ENCODE measurements around the gene FRMD7. TPM values are rescaled to one million over a fixed set of nuclear protein-coding genes. Genes with fewer than 3 reads are reported as not detected.
"Not testable (repeated sequence)": the region's sequence is repeated elsewhere in the genome, so short reads cannot be mapped to it uniquely, and the experiment has no call there.

The FRMD7 gene, protein sequence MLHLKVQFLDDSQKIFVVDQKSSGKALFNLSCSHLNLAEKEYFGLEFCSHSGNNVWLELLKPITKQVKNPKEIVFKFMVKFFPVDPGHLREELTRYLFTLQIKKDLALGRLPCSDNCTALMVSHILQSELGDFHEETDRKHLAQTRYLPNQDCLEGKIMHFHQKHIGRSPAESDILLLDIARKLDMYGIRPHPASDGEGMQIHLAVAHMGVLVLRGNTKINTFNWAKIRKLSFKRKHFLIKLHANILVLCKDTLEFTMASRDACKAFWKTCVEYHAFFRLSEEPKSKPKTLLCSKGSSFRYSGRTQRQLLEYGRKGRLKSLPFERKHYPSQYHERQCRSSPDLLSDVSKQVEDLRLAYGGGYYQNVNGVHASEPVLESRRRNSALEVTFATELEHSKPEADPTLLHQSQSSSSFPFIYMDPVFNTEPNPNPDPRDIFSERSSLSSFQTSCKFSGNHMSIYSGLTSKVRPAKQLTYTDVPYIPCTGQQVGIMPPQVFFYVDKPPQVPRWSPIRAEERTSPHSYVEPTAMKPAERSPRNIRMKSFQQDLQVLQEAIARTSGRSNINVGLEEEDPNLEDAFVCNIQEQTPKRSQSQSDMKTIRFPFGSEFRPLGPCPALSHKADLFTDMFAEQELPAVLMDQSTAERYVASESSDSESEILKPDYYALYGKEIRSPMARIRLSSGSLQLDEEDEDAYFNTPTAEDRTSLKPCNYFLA
- total RNA-seq = not detected in 2 replicates

DNA sequence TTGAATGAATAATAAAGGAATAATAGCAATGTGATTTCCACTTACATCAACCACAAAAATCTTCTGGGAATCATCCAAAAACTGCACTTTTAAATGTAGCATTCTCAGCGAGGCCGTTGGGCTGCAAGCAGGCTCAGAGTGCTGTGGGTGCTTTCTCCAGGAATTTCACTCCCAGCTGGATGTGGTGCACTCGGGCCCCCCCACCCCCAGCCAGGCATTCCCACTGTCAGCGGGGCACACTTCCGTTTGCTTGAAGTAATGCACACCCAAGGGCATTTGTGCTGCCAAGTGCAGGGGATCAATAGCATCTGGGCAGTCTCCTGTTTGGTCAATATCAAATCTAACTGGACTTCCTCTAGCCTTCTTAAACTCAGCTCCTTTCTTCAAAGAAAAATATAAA lies at the start of gene FRMD7:
Gene FRMD7, minus strand, starts transcription at position 278 of the 400 bp plus-strand sequence. Its CDS starts 176 bp downstream, at position 102.
- DNase-seq (ENCODE audit: extremely low read depth, low read depth, low spot score) = no peak

DNA sequence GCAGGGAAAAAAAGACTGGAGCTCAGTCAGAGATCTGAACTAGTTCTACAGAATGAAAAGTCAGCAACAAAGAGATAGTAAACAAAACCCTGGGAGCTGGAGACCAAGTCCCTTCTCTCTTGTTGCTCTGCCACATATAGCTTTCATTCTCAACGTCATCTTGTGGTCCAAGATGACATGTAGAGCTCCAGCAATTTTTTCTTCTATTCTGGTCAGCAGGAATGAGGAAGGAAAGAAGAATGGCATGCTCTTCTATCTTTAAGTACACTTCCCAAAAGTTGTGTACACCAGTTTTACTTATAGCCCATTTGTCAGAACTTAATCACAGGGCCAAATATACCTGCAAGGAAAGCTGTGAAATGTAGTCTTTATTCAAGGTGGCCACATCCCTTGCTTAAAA lies 45.8 kb upstream of the FRMD7 start:
- DNase-seq (ENCODE audit: extremely low read depth, low read depth, low spot score) = no peak

DNA sequence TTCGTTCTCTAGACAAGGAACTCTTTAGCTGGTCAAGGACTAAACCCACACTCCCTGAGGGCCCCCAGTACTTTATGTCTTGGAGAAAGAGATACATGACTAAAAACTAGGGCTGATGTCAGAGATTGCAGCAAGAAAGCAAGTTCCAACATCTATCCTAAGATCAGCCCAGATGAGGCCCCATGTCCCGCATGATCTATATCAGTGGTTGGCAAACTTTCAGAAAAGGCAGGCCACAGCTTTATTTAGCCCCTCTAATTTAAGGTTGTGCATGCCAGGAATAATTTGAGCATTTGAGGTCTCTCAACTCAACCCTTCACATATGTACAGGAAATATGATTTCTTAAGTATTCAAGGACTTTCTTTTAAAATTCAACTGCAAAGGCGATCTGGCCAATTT lies 44.1 kb upstream of the FRMD7 start:
- no peak for DNase-seq (ENCODE audit: extremely low read depth, low read depth, low spot score)

DNA sequence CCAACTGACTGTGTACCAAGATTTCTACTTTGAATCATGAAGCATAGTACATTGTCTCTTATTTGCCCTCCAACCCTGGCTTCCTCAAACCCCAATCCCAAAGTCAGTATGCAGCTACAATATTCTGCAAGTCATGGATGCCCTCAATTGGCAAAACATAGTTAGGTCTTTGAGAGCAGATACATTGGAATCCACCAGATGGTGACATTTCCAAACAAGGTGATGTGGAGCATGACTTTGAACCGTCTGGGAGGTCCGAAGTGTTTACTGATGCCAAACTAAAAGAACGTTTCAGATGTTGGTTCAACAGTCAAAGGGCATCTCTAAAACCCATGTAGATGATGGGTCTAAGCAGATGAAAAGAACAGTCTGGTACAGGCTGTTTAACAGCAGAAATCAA lies 43.7 kb upstream of the FRMD7 start:
- no peak for DNase-seq (ENCODE audit: extremely low read depth, low read depth, low spot score)

DNA sequence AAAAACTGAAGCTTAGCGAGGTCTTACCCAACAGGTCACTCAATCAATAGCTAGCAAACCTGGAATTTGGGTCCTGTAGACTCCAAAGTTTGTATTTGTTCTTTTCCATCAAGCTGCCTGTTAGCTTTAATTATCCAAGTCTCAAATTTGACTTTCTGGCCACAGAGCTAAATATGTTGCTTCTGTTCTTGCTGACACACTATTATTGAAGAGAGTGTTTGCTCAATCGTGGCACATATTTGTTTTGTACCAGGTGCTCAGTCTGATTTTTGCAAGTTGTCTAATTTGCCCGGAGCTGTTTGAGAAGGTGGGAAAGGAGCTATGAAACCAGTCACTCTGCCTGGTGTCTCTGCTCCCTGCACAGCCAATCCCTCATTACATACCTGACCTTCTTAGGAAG lies 41.7 kb upstream of the FRMD7 start:
- DNase-seq (ENCODE audit: extremely low read depth, low read depth, low spot score) = no peak

DNA sequence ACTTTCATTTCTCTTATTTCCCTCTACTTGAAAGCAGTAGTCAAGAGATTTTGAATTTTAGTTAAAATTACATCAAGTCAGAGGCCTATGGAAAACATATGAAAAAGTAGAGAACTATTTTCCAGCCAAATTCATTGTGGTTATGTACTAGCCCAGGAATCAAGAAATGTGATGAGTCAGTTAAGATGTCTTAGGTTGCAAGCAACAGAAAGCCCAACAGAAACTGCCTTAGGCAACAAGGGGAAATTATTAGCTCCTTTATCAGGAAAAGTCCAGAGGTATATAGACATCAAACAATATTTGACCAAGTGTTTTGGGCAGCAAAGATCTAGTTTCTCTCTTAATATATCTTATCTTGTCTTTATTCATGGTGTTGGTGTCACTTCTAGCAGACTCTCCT lies 37.8 kb upstream of the FRMD7 start:
- no peak for DNase-seq (ENCODE audit: extremely low read depth, low read depth, low spot score)

DNA sequence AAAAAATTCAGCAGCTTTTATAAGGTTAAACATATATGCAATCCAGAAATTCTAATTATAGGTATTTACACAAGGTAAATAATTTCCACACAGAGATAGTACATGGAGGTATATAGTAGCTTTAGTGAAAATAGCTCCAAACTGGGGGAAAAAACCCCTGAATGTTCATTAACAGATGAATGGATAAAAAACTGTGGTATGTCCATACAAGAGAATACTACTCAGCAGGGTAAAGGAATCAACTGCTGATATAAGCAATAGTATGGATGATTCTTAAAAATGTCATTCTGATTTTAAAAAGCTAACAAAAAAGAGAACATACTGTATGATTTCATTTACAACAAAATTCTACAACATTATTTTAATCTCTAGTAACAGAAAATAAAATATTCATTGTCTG lies 37.2 kb upstream of the FRMD7 start:
- no peak for DNase-seq (ENCODE audit: extremely low read depth, low read depth, low spot score)

DNA sequence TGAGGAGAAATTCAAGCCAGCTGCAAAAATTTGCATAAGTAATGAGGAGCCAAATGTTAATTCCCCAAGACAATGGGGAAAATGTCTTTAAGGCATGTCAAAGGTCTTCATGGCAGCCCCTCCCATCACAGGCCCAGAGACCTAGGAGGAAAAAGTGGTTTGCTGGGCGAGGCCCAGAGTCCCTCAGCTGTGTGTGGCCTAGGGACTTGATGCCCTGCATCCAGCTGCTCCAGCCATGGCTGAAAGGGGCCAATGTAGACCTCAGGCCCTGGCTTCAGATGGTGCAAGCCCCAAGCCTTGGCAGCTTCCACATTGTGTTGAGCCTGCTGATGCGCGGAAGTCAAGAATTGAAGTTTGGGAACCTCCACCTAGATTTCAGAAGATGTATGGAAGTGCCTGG lies 35.3 kb upstream of the FRMD7 start:
- DNase-seq (ENCODE audit: extremely low read depth, low read depth, low spot score) = not testable (repeated sequence)

DNA sequence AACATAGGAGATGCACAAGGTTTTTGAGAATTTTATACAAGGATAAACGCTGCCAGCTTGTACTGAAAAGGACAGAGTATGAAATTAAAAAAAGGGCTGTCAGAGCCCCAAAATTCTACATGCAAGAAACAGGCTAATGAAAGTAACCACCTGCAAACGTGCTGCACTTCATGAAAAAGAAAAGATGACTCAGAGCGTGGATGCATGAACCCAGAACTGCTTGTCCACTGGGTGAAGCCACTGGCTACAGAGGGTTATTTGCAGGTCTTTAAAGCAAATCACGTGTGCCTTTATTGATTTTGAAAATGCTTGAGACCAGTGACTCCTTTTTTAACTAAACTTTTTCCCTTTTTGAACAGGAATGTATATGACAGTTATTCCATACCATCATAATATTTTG lies 25.3 kb upstream of the FRMD7 start:
- DNase-seq (ENCODE audit: extremely low read depth, low read depth, low spot score) = no peak

DNA sequence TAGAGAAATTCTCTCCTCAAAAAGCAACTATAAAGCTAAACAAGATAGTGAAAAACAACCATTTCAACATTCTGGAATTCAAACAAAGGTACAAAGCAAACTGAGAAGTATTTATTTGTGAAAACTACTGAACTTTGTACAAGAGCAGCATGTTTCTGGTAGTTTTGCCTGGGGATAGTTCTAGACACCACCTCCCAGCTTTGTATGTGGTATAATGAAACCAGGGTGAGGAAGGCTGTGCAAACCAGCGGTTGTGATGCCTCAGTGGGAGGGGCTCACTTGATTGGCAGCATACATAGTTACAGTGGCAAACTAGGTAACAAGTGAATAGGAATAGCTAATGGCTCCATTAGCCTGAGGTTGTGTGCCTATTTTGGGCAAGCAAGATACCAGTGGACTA lies 18.6 kb upstream of the FRMD7 start:
- DNase-seq (ENCODE audit: extremely low read depth, low read depth, low spot score) = no peak

DNA sequence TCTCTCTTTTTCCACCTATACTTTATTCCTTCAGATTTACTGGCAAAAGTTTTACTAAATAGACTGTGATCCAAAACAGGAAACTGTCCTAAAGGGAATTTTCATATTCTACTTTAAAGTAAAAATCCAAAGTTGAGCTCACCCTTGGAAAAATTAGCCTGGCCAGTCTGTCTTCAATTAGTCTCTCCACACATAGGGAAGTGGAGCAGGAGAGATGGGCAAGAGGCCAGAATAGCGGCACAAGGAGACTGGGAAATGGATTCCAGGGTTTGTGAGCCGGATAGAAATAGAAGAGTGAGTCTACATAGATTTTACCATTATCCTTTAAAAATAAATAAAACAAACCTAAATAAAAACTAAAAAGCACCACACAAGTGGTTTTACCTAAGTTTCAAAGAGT lies 16.2 kb upstream of the FRMD7 start:
- no peak for DNase-seq (ENCODE audit: extremely low read depth, low read depth, low spot score)

DNA sequence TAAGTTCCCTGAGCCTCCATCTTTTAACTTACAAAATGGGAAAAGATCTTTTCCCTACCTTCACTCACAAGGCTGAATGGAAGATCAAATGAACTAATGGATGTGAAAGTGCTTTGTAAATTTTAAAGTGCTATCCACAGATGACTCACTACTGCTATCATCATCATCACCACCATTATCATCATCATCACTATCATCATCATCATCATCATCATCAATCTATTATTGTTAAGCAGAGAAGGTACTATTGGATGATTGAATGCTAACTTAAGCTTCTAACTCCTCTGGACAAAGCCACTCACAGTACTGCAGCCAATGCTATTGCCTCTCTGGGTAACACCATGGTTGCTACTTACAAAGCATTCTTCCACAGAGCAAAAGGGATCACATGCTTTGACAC lies 1.9 kb downstream of the FRMD7 start:
- no peak for DNase-seq (ENCODE audit: extremely low read depth, low read depth, low spot score)

DNA sequence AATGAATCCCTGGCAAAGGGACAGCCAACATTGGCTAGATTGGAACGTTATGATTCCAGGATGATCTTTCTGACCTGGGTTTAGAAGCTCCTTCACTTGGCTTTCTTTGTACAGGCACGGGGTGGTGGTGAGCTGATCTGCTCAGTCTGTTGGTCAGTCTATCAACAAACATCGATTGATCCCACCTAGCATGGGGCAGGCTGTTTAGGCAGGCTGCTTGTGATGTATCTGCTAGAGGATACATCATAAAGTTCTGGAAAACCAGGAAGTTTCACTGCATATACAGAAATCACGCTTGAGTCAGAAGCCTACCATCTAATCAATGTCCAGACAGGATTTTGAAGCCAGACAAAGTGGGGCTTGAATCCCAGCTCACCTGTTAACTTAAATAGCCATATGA lies 6.9 kb downstream of the FRMD7 start:
- no peak for DNase-seq (ENCODE audit: extremely low read depth, low read depth, low spot score)

DNA sequence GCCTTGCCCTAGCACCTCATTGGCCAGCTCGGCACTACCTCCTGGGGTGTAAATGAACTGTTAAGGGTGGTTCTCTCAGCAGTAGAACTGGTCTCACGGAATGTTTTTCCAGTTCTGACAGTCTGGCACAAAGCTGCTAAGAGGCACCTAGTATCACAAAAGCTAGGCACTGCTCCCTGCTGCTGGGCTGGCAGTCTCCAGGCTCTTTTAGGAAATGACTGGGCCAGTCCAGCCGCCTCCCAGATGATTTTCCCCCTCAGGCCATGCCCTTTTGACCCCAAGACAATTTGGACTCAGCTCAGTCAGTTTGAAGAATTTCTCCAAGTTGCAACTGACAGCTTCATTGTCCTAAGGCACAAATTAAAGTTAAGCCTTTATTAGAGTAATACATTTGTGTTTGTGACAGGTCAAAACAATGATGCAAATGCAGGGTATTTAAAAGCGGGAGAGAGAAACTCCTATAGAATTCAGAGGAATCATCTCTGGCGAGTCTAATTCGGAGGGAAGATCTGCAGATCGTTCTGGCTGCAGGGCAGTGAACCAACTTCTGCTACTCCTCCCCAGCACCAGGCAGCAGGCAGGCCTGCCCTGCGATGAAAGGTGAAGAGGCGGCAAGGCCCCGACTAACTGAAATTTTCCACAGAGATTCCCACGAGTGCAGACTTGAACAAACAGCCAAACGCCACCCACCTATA lies 7.9 kb downstream of the FRMD7 start:
- DNase-seq (ENCODE audit: extremely low read depth, low read depth, low spot score) = no peak

DNA sequence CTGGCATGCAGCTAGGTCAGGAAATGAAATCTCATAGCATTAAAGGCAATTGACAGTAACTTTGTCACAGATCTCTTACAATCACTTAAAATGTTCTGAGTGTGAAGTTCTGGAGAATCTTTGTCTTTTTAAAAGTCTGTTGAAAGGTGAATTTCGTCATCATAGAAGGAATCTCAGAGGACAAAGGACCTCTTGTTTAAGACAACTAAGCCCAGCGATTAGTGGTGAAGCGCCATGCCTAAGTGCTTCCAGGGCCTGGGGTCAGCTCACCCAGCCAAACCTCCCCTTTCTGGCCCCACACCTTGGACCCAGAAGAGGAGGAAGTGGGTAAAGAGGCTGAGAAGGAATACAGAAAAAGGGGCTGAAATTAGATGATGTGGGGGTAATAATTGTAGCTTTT lies 8.5 kb downstream of the FRMD7 start:
- no peak for DNase-seq (ENCODE audit: extremely low read depth, low read depth, low spot score)

DNA sequence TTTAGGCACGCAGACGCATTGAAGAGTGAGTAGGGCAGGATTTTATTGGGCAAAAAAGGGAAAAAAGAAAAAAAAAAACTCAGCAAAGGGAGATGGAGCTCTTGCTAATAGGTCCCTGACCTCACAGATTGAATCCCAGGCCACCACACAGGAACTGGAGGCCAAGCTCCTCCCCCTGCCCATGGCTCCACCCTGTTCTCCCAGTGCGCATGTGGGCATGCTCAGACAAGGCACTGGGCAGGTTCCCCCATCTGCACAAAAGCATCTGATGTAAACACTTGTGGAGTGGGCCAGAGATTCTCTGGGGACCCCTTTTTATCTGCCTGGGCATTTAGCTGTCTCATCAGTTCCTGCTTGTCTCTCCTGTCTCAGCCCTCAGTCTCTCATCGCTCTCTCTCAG lies 9.5 kb downstream of the FRMD7 start:
- DNase-seq (ENCODE audit: extremely low read depth, low read depth, low spot score) = no peak

DNA sequence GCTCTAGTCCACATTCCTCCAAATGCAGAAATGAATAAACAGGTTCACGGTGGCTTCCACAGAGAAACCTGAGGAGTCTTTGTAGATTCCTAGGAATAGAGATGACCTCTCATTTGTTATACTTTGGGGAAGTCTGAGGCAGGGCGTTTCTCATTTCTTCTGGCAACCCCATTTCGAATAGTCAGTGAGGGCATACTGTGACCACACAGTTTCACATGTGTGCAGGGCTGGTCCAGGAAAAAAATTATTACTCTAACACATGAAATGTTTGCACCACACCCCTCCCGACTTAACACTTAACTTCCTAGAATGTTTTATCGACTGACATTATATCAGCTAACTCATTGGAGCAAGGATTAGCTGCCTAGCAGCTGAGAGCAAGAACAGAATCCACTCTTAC lies 12.0 kb downstream of the FRMD7 start:
- DNase-seq (ENCODE audit: extremely low read depth, low read depth, low spot score) = no peak

DNA sequence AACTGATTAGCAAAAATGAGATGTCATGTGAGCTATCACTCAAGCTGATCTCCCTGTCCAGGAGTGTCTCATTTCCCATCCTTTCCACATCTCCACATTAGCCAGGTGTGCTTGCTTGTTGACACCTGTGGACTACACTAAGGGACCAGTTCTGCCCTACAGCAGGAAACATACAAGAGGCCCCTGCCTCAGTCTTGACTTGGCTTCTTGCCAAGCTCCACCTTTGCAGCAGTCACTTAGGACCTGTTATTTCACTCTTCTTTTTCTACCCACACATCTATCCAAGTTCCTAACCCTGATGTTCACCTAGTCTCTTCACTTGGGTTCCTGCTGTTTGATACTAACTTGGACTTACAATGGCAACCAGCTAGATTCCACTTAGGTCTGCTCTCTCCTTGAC lies 13.2 kb downstream of the FRMD7 start:
- no peak for DNase-seq (ENCODE audit: extremely low read depth, low read depth, low spot score)

DNA sequence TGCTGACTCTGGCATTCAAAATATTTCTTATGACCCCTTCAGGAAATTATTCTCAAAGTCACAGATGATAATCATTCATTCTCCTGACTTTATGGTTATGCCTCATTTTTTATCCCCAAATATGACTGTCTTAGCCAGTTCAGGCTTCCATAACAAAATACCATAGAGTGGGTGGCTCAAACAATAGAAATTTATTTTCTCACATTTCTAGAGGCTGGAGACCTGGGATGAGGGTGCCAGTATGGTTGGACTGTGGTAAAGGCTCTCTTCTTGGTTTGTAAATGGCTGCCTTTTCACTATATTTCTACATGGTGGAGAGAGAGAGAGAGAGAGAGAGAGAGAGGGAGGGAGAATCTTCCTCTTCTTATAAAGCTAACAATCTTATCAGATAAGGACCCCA lies 20.5 kb downstream of the FRMD7 start:
- no peak for DNase-seq (ENCODE audit: extremely low read depth, low read depth, low spot score)

DNA sequence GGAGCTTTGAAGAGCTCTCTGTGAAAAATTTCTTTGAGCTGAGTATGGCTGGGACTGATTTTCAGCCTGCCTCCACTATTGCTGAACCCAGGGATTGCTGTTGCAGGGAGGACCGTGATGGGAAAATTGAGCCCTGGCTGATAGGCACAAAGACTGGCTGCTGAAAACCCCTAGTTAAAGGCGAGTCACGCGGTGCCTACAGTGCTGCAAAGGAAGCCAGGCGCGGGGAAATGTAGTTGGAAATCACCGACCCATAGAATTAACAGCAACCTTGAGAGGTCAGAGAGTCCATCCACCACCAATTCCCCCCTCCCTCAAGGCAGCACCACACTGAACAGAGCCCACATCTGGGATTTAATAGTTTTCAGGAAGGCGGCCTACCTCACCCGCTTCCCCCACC lies 26.0 kb downstream of the FRMD7 start:
- no peak for DNase-seq (ENCODE audit: extremely low read depth, low read depth, low spot score)

DNA sequence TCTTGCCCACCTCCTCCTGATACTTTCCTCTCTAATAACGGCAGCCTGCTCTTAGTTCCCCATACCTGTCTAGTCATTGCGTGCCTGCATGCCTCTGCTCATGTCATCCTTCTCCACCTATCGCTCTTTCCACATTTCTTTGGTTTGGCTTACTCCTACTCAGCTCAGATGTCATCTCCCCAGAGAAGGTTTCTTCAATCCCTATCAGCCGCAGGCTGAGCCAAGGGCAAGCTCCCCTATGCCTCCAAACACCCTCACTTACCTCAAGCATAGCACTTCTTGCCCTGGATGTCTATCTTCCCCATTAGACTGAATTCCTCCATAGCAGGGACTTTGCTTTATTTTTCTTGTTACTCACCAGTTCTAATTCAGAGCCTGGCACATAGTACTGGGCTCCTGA lies 26.6 kb downstream of the FRMD7 start:
- DNase-seq (ENCODE audit: extremely low read depth, low read depth, low spot score) = no peak

DNA sequence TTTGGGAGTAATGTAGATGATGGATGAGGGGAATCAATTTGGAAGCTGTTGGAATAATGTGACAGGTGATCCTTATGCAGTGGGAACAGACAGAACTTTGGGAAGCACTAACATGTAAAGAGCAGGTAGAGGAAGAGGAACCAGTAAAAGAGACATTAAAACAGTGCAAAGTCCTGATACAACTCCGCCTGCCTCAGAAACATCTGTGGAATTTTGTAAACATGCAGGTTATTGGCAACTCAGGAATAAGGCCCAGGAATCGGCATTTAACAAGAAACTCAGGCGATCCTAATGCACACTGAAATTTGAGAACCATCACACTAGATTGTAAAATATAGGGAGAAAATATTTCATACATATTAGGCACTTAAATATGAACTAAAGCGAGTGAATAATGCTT lies 29.1 kb downstream of the FRMD7 start:
- DNase-seq (ENCODE audit: extremely low read depth, low read depth, low spot score) = not testable (repeated sequence)

Data from glomerular endothelial cell (primary cell).